NT2/D1 (cell line): ENCODE data around the gene RNASEH1.

Experiments
- YY1 ChIP-seq: IDR thresholded peaks from 2 replicates; pipeline ENCODE4 v1.6.1; 2011; ENCODE audit not compliant: insufficient read length, insufficient read depth
- ZNF274 ChIP-seq: IDR thresholded peaks from 2 replicates; pipeline ENCODE4 v1.6.1; 2011; ENCODE audit warnings: mild to moderate bottlenecking, low read depth, low read length

DNA sequence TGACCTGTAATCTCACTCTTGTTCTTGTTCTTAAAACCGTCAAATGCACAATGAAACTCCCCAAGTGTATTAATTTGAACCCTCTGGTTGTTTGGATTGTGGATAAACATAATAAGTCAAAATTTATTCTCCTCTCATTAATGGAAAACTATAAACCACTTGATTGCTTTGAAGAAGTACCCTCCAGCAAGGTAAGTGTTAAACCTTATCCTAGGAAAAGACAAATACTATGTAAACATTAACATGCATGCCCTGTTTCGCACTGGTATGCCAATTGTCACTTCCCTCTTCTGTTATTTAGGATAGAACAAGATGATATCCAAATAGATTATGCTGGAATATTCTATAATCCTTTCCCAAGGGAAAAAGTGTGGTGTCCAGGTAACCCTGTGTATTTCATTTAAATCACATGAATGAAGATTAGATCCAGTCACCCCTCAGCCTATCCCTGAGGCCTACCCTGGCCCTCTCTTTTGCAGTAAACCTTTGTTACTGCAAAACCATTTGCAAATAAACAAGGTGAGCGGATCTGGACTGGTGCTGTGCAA, 40.1 kb downstream of the RNASEH1 start:
- no peak for TF ChIP-seq ZNF274
- TF ChIP-seq YY1: no peak
